T-helper 2 cell (primary cell): Measurements from ENCODE around the gene TMEM258.

ENCODE experiments used
- DNase-seq, 5 experiments: peaks; one replicate each; pipeline versions ENCODE4 v3.0.0 to v3.0.0-alpha.2; 2012 to 2022

TMEM258 gene

GRCh38 chr11:61795459-61795858 is 3.1 kb upstream of the TMEM258 start:
- no peak for DNase-seq

- DNase-seq = no peak
Measured at GRCh38 chr11:61794579-61794978, 2.2 kb upstream of the TMEM258 start.

DNA sequence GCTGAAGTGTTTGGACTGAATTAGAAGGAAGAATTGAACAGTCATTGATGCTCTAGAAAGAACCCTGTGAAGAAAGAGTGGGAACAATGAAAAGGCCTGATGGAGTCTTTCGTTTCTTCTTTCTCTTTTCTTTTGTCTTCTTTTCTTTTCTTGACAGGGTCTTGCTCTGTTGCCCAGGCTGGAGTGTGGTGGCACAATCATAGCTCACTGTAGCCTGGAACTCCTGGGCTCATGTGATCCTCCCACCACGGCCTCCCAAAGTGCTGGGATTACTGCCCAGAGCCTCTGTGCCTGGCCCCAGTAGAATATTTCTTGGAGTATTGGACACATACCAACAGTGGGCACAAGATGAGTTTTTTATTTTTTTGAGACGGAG is 1.4 kb upstream of the TMEM258 start:
- no peak for DNase-seq

- DNase-seq = no peak
Measured at GRCh38 chr11:61793083-61793828, 857 bp upstream of the TMEM258 start.

- peak in 4 of 5 experiments; percentile 14 to 80 (median 28) for DNase-seq
Measured at GRCh38 chr11:61791737-61792309, 576 bp downstream of the TMEM258 start.

GRCh38 chr11:61787928-61788491 is 4.4 kb downstream of the TMEM258 start:
- peak in 1 of 5 experiments; percentile 28 for DNase-seq

DNA sequence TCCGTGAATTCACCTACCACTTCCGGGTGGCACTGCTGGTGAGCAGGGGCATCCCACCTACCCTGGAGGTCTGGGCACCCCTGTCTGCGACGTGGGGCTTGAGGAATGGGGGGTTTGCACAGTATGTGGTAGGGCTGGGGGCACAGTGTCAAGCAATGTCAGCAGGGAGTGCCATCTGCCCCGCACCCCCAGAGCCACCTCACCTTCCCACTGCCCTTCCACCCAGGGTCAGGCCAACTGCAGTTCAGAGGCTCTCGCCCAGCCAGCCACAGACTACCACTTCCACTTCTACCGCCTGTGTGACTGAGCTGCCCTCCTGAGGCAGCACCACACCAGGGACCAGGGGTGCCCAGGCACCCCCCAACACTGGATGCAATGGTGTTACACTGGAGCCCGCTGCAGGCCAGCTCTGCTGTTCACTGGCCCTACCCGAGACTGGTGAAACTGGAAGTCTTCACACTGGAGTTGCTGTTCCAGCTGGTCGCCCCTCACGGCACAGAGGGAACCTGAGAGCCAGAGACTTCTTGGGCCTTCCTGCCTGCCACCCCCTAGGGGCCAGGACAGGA is 6.5 kb downstream of the TMEM258 start:
- no peak for DNase-seq

GRCh38 chr11:61784506-61784805 is 7.9 kb downstream of the TMEM258 start:
- DNase-seq = no peak

DNA sequence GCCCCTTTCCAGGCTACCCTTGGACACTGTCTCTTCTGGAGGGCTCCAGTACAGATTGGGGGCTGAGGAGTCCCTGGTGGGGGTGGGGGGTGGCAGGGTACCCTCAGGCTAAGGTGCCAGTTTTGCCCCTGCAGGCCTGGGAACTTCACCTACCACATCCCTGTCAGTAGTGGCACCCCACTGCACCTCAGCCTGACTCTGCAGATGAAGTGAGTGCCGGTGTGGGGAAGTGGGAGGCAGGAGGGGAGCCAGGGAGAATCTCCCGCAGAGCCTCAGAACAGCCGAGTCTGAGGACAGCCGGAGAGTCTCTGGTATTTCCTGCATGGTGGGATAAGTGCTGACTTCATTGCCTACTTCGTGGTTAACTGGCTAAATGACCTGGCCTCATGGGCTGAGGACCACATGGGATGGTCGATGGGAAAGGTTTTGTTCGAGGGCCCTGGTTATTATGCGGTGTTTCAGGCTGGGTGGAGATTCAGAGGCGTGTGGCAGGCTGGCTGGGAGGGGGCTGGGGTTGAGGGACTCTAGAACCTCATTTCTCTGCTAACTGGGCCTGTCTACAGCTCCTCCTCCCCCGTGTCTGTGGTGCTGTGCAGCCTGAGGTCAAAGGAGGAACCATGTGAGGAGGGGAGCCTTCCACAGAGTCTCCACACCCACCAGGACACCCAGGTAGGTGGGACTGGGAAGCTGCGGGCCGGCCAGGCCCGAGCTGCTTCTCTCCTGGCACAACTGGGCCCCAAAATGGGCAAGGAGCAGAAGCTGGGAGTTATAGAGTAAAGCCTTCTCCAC is 8.5 kb downstream of the TMEM258 start:
- no peak for DNase-seq

DNA sequence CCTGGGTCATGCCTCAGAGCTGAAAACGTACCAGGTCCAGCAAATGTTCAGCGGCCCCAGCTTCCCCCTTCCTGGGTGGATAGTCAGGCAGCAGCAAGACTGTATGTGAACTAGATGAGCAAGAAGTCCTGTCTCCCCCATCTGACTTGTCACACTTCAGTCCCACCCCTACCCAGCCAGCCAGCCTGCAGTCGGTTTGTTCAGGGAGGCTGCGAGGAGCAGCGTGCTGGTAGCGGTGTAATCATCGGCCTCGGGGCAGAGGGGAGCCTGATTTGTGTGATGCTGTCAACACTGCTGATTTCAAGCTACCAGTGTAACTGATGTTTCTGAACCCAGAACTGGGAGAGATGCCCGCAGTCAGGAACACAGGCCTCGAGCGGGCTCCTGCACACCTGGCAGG is 9.6 kb downstream of the TMEM258 start:
- DNase-seq = no peak

DNA sequence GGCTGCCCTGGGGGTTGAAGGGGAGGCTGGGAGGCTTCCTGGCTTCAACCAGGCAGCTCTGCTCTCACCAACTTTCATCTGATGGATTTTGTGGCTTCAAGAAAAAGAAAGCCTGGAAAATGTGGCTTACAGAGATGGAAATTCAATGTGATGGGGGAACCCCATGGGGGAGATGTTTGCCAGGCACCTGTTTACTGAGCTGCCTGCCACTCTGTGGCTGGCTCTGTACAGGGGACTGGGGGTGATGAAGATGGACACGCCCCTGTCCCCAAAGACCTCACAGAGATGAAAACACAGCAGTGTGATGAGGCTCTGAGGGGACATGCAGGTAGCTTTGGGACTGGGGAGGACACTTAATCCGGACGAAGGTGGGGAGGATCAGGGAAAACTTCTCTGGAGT is 10.1 kb downstream of the TMEM258 start:
- DNase-seq = no peak

DNA sequence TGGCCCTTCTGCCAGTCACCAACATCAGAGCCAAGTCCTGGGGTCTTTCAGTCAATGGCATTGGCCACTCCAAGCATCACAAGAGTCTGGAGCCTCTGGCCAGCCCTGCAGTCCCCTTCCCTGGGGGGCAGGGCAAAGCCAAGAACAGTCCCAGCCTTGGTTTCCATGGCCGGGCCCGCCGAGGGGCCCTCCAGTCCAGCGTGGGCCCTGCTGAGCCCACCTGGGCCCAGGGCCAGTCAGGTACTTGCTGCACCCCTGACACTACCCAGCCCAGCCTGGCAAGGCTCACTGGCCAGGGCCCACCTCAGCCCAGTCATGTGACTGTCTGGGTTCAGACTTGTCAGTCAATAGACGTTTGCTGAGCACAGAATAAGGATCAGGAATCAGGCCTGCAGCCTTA is 10.8 kb downstream of the TMEM258 start:
- DNase-seq = no peak

DNA sequence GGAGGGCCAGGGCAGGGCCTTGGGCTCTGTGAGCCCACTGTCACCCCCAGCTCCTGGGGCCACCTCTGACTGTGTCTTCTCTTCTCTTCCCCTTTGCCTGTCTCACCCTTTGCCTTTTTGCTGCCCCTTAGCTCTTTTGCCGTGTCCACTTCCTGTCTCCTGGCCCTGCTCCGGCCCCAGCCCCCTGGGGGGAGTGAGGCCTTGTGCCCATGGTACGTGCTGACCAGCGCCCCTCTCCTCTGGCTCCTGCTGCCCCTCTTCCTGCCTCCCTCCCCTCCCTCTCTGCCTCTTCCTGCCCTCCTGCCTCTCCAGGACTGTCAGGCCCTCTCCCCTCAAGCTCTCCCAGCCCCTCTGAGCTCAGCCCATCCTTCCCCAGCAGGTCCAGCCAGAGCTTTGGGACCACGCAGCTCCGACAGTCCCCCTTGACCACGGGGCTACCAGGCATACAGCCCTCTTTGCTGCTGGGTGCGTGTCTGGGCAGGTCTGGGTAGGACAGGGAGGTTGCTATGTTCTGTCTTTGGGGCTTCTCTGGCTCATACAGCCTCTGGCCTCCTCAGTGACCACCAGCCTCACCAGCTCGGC is 11.7 kb downstream of the TMEM258 start:
- no peak for DNase-seq

DNA sequence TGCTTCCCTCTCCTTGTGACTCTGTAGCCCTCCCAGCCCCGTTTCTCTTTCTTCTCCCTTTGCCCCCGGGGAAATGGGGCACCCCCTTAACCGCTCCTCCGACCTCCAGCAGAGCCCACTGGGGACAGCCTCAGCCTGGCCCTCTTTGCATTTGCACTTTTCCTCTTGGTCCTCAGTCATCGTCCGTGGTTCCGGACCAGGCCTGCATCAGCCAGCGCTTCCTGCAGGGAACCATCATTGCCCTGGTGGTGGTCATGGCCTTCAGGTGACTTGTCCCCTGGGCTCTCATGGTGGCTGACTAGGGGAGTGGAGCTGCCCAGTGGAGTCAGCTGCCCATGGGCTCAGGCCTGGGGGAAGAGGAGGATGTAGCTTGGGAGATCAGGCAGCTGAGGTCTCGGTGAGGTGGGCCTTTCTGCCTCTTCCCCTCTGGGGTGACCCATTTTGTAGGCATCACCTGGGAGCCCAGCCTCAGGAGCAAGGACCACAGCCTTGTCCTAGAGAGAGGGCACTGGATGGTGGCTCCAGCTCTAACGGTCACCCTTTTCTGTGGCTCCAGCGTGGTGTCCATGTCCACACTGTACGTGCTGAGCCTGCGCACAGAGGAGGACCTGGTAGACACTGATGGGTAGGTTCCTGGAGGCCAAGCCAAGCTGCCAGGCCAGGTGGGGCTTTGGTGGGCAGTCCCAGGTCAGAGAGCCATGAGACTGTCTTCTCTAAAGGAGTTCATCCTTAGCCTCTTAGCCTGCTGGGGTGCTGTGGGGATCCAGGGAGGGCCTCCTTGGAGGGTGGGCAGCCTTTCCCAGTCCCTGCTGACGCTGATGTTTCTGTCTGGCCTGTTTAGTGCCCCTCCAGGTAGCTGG is 12.5 kb downstream of the TMEM258 start:
- no peak for DNase-seq

DNA sequence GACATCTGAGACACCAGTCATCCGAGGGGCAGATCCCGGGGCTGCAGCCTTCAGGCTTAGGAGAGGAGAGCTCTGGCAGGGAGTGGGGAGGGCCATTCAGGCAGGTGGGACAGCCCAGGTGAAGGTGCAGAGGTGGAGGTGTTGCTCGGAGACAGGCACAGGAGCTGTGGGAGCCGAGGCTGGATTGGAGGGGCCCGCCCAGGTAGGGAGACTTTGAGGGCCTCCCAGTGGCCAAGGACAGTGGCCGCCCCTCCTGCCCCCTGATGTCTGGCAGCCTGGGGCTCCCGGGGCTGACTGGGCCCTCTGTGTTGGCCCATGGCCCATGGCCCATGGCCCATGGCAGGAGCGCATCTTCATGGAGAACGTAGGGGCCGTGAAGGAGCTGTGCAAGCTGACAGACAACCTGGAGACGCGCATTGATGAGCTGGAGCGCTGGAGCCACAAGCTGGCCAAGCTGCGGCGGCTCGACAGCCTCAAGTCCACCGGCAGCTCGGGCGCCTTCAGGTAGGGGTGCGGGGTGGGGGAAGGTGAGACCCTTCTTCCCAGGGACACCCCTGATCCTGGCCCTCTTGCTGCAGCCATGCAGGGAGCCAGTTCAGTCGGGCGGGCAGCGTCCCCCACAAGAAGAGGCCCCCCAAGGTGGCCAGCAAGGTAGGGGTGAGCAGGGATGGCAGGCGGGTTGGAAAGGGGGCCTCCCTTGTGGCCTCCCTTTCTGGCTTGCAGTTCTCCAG is 13.3 kb downstream of the TMEM258 start:
- no peak for DNase-seq

- no peak for DNase-seq
Measured at GRCh38 chr11:61778357-61778886, 14.0 kb downstream of the TMEM258 start.

DNA sequence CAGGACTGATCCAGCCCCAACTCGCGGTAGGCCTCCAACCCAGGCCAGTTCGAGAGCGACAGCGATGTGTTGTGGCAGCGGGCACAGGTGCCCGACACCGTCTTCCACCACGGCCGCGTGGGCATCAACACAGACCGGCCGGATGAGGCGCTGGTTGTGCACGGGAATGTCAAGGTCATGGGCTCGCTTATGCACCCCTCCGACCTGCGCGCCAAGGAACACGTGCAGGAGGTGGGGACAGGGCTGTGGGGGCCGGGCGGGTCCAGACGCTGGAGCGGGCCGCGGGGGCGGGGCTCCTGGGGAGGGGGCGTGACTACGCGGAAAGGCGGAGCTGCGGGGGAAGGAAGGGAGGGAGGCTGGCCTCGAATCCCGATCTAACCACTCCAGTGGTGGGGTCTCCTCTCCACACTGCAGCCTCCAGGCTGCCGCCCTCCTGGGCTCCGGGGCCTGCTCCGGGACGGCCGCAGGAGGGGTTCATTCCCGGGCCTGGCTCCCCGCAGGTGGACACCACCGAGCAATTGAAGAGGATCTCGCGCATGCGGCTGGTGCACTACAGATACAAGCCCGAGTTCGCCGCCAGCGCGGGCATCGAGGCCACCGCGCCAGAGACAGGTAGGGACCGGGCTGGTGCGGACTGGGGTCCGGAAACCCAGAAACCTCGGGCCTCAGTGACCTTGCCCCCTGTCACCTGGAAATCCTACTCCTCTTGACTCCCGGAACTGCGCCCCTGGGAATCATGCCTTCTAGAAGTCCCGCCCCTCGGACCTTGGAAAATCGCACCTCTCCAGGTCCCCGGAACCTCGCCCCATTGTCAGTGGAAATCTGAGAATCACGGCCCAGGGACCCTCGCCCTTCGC is 14.9 kb downstream of the TMEM258 start:
- peak; percentile 42 to 61 (median 50) for DNase-seq

DNA sequence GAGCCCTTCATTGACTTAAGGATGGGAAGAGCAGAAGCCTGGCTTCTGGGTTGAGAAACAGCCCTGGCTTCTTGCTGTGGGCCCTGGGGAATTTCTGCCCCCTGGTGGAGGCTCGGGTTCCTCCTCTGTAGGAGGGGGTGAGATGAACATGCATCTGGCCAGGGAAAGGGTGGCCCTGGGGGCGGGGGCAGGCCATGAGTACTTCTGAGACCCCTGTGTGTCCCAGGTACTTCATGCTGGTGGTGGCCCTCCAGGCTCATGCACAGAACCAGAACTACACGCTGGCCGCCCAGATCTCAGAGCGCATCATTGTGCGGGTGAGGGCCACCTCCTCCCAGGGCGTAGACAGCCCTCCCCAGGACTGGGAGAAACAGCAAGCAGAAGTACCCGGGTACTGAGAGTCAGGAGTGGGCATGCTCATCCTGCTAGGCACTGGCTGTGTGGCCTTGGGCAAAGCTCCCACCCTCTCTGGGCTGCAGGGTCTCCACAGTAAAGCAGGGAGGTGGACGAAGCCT is 15.8 kb downstream of the TMEM258 start:
- DNase-seq = peak in 4 of 5 experiments; percentile 16 to 70 (median 33)
